ENCODE data around the gene CENPS.

GRCh38 chr1:10386761-10387676 lies 43.2 kb upstream of the CENPS start:
- TF ChIP-seq CTCF (IDR thresholded peaks at IDR 0.05) (no peak), POLR2A (IDR thresholded peaks at IDR 0.05) (no peak)
